SK-N-MC (cell line): ENCODE results near the gene LHB.
A peak's percentile ranks its signal among the peaks of the same experiment; 100 is the strongest.

Experiments used
- DNase-seq: peaks from one replicate; pipeline ENCODE4 v3.0.0-alpha.2; 2011; ENCODE audit warnings: low read depth, low spot score
- H3K27ac ChIP-seq: fragments of 200-600 bp; sonication (generic); 2 replicates; pipeline ENCODE4 v1.5.1; 2016; ENCODE audit warnings: mixed run types
- H3K36me3 ChIP-seq: fragments of 200-600 bp; sonication (generic); 2 replicates; pipeline ENCODE4 v1.6.1; 2017; ENCODE audit warnings: antibody characterized with exemption, low read length, mixed read lengths; ENCODE audit not compliant: insufficient read depth
- H3K4me3 ChIP-seq: fragments of 200-600 bp; sonication (generic); 2 replicates; pipeline ENCODE4 v1.5.1; 2016
- H3K9ac ChIP-seq: fragments of 200-600 bp; sonication (generic); 2 replicates; pipeline ENCODE4 v1.8.0; 2017; ENCODE audit warnings: mixed run types, mixed read lengths; ENCODE audit not compliant: insufficient read length
- H3K9me3 ChIP-seq: fragments of 200-600 bp; sonication (generic); 2 replicates; pipeline ENCODE4 v1.6.1; 2017; ENCODE audit warnings: low read depth, mild to moderate bottlenecking, antibody characterized with exemption, low read length, moderate library complexity, mixed read lengths
- EZH2 ChIP-seq: fragments of 200-600 bp; sonication (generic); IDR thresholded peaks from one replicate; pipeline ENCODE4 v1.6.1; 2017; ENCODE audit warnings: antibody characterized with exemption
- FOXP2 ChIP-seq: optimal IDR thresholded peaks from 2 replicates; pipeline ENCODE3; 2011; ENCODE audit warnings: mild to moderate bottlenecking, moderate library complexity; ENCODE audit not compliant: insufficient read depth; ENCODE audit errors: extremely low read length, control extremely low read depth
- POLR2AphosphoS5 ChIP-seq: IDR thresholded peaks from 2 replicates; pipeline ENCODE4 v1.6.1; 2012; ENCODE audit warnings: mild to moderate bottlenecking, low read depth, low read length, borderline replicate concordance

Gene LHB

DNA sequence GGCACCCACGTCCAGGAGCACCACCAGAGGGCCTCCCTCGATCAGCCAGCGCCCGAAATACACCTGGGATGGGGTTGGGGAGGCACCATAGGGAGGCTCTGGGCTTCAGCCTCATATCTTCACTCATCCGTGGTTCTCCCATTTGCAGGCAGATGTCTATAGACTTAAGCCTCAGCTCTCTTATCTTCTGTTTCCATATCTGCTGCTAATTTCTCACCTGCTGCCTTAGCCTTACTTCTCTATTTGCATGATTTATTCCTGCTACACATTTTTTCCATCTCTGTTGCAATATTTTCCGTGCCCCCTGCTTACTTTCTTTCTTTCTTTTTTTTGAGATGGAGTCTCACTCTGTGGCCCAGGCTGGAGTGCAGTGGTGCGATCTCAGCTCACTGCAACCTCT lies 29.6 kb downstream of the LHB start:
- peaks cover 32% of the 10 kb centered on the region; the same call in 1 of the 2 replicates for H3K36me3 ChIP-seq

GRCh38 chr19:48986211-48986610 lies 30.7 kb downstream of the LHB start:
- TF ChIP-seq FOXP2: no peak
- no peak for TF ChIP-seq POLR2AphosphoS5
- TF ChIP-seq EZH2: no peak
- no peaks in the 10 kb centered on the region for H3K9me3 ChIP-seq
- no peak for DNase-seq
- no peak overlapping the region for H3K4me3 ChIP-seq
- H3K36me3 ChIP-seq: peaks cover 36% of the 10 kb centered on the region; the same call in 1 of the 2 replicates
- H3K9ac ChIP-seq: no peak overlapping the region
- H3K27ac ChIP-seq: no peak overlapping the region

More for the DNA sequence above, 29.6 kb downstream of the LHB start:
- Histone ChIP-seq H3K27ac (no peak overlapping the region), H3K9ac (no peak overlapping the region), H3K9me3 (no peaks in the 10 kb centered on the region), H3K4me3 (no peak overlapping the region)
- TF ChIP-seq EZH2 (no peak), POLR2AphosphoS5 (no peak), FOXP2 (no peak)
- no peak for DNase-seq

DNA sequence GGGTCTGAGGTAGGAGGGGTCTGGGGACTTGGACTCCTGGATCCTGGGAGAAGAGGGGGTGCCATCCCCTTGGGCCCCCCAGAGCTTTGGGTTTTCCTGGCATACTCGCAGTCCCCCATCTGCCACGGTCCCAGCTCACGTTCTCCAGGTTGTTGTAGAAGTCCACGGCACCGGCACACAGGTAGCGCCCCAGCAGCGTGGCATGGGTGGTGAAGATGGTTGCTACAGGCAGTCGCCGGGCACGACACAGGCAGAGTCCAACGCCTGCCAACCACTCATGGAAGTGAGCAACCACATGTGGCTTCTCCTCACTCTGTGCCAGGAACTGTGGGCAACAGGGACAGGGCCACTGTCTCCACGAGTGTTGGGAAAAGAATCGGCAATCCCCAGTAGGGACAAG lies 31.2 kb downstream of the LHB start:
- Histone ChIP-seq H3K9me3 (no peaks in the 10 kb centered on the region), H3K36me3 (peaks cover 36% of the 10 kb centered on the region; the same call in 1 of the 2 replicates), H3K27ac (no peak overlapping the region), H3K4me3 (no peak overlapping the region), H3K9ac (no peak overlapping the region)
- TF ChIP-seq EZH2: no peak
- DNase-seq: no peak

GRCh38 chr19:48982280-48982679 lies 34.6 kb downstream of the LHB start:
- H3K9me3 ChIP-seq: no peaks in the 10 kb centered on the region
- no peak for DNase-seq
- no peak overlapping the region for H3K27ac ChIP-seq
- H3K9ac ChIP-seq: no peak overlapping the region
- TF ChIP-seq POLR2AphosphoS5: no peak
- TF ChIP-seq FOXP2: no peak
- TF ChIP-seq EZH2: no peak
- no peak overlapping the region for H3K4me3 ChIP-seq
- peaks cover 26% of the 10 kb centered on the region; the same call in 1 of the 2 replicates for H3K36me3 ChIP-seq

DNA sequence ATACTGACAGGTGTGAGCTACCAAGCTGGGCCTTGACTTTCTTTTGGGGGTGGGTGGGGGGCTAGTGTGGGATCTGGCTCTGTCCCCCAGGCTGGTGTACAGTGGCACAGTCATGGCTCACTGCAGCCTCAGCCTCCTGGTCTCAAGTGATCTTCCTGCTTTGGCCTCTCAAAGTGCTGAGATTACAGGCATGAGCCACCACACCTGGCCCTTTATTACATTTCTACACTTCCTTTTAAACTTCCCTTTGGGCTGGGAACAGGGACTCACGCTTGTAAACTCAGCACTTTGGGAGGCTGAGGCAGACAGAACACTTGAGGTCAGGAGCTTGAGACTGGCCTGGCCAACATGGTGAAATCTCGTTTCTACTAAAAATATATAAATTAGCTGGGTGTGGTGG lies 39.8 kb downstream of the LHB start:
- no peak for TF ChIP-seq POLR2AphosphoS5
- no peak for TF ChIP-seq EZH2
- TF ChIP-seq FOXP2: no peak
- Histone ChIP-seq H3K9ac (no peak overlapping the region), H3K27ac (no peak overlapping the region), H3K9me3 (no peaks in the 10 kb centered on the region), H3K4me3 (no peak overlapping the region), H3K36me3 (peaks cover 14% of the 10 kb centered on the region)
- DNase-seq: no peak

- DNase-seq: no peak
- Histone ChIP-seq H3K4me3 (no peak overlapping the region), H3K9me3 (no peaks in the 10 kb centered on the region), H3K27ac (0 out of 2 replicates have a peak overlapping the region, but pooled peaks have one; percentile 9), H3K9ac (no peak overlapping the region), H3K36me3 (peaks cover 11% of the 10 kb centered on the region)
- TF ChIP-seq EZH2 (no peak), FOXP2 (no peak)
Measured at GRCh38 chr19:48975947-48976847, 40.7 kb downstream of the LHB start.

- no peak overlapping the region for H3K9ac ChIP-seq
- no peak for DNase-seq
- peaks cover 23% of the 10 kb centered on the region for H3K36me3 ChIP-seq
- no peaks in the 10 kb centered on the region for H3K9me3 ChIP-seq
- TF ChIP-seq POLR2AphosphoS5 (no peak), FOXP2 (no peak), EZH2 (no peak)
- no peak overlapping the region; the same call in 1 of the 2 replicates for H3K27ac ChIP-seq
- no peak overlapping the region for H3K4me3 ChIP-seq
Measured at GRCh38 chr19:48970923-48971395, 45.9 kb downstream of the LHB start.

DNA sequence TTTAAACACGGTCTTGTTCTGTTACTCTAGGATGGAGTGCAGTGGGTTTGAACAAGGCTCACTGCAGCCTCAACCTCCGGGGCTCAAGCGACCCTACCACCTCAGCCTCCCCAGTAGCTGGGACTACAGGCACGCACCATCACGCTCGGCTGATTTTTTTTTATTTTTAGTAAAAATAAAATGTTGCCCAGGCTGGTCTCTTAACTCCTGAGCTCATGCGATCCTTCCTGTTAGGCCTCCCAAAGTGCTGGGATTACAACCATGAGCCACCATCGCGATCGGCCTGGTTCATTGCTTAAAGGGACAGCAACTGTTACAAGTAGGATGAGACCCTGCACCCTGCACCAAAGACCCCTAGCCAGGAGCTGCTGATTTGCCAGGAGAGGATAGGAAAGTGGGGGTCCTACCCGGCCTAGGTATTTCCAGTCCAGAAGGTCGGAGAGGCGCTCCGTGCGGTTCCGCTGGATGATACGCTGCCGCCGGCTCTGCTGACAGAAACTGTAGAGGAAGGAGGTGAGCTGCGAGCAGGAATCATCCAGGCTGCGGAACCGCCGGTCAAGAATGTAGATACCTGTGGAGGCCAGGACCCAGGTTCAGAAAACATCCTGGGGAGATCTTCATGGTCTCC lies 46.6 kb downstream of the LHB start:
- Histone ChIP-seq H3K4me3 (no peak overlapping the region), H3K9me3 (no peaks in the 10 kb centered on the region), H3K36me3 (peaks cover 28% of the 10 kb centered on the region), H3K9ac (no peak overlapping the region), H3K27ac (peak overlapping the region; percentile 38; the same call in 1 of the 2 replicates)
- TF ChIP-seq EZH2: no peak
- TF ChIP-seq POLR2AphosphoS5: no peak; the same call in 1 of the 2 replicates
- no peak for TF ChIP-seq FOXP2
- DNase-seq: no peak

DNA sequence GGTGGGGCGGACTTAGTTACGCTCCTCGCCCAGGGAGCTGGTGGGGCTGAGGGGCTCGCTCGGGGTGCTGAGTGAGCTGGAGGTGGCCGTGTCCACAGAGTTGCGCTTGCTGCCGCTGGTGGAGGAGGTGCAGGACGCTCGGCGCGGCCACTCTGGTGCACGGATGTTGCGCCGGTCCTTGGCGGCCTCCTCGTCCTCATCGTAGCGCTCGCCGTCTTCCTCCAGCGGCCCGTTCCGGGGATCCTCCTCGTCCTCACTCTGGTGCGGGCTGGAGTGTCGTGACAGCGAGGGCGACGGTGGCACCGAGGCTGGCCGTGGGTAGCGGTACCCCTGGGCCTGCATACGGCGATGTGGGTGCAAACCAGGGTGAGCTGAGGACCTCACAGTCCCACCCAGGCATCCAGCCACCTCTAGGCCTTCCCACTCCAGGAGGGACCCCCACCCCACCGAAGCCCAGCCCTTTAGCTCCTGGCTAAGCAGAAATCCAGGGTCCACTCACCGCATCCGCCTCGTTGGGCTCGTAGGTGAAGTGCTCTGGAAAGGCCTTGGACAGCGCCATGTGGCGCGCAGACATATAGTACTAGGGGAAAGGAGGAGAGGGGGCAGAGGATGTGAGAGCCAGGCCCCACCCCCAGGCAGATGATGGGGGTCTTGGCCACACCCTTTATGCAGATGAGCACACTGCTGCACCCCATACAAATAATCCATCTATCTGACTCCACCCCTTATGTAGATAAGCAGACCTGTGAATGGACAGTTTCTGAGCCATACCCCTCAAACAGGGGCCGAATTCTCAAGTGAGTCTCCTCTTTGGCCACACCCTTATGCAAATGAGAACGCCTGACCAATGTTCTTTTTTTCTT lies 47.4 kb downstream of the LHB start:
- peak; percentile 73 for DNase-seq
- Histone ChIP-seq H3K9ac (no peak overlapping the region), H3K27ac (peak overlapping the region; percentile 87), H3K9me3 (no peaks in the 10 kb centered on the region), H3K4me3 (no peak overlapping the region), H3K36me3 (peaks cover 27% of the 10 kb centered on the region)
- TF ChIP-seq EZH2 (no peak), POLR2AphosphoS5 (no peak), FOXP2 (no peak)
